NCI-H526 (cell line): ENCODE results near the gene ABTB1.
"Not testable (repeated sequence)": the region's sequence is repeated elsewhere in the genome, so short reads cannot be mapped to it uniquely, and the experiment has no call there.

Experiments used
- DNase-seq, 2 experiments: peaks; one replicate each; lab custom pipeline; 2025; lab: John Stamatoyannopoulos, UW

Gene ABTB1

DNA sequence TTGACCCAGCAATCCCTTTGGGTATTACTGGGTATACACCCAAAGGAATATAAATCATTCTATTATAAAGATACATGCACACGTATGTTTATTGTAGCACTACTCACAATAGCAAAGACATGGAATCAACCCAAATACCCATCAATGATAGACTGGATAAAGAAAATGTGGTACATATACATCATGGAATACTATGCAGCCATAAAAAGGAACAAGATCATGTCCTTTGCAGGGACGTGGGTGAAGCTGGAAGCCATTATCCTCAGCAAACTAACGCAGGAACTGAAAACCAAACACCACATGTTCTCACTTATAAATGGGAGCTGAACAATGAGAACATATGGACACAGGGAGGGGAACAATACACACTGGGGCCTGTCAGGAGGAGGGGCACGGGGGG lies 32.1 kb downstream of the ABTB1 start:
- not testable (repeated sequence) for DNase-seq

- no peak for DNase-seq
Observed at GRCh38 chr3:127706312-127706711, 33.6 kb downstream of the ABTB1 start.

GRCh38 chr3:127706785-127707351 lies 34.1 kb downstream of the ABTB1 start:
- DNase-seq = no peak

- DNase-seq = no peak
Observed at GRCh38 chr3:127707851-127708411, 35.2 kb downstream of the ABTB1 start.

DNA sequence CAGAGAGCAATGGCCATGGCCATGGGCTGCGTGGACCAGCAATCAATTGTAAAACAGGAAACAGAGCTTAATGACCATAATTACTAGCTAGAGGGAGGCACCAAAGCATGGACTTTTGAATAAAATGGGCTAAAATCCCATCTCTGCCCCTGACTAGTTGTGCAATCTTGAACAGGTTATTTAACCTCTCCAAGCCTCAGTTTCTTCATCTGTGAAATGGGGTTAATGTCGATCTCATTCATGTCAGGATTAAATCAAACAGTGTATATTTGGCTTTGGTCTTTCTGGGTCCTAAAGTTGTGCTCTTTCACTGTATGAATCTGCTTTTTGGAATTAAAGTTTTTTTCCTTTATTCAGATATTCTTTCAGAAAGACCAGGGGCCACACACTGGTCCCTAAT lies 36.1 kb downstream of the ABTB1 start:
- DNase-seq = no peak

DNA sequence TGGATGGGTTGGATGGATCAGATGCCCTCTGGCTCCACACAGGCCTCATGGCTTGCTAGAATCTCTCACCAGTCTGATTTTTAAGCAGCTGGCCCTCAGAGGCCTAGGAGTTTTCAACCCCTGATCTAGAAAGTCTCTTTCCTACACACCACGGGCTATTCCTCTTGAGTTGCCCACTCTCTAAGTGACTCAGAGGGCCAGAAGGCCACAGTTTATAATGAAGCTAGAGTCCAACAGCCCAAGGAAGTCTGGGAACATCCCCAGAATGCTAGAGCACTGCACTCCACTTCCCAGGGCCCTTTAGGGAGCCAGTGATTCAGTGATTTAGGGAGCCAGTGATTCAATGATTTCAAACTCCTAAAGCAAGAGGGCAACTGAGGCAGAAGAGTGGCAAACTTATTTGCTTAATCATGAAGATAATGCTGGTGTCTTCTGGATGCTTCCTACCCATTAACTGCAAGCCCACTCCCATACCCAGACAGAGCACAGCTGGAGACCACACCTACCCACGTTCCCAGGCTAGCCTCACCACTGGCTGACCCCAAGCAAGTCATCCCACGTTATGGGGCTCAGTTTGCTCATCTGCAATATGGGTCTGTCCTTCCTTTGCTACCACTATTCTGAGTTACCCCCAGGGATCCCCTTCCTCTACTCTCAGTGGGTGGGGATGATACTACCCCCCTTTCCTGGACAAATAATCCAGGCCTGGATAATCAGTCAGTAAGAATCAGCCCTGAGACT lies 36.7 kb downstream of the ABTB1 start:
- no peak for DNase-seq

DNA sequence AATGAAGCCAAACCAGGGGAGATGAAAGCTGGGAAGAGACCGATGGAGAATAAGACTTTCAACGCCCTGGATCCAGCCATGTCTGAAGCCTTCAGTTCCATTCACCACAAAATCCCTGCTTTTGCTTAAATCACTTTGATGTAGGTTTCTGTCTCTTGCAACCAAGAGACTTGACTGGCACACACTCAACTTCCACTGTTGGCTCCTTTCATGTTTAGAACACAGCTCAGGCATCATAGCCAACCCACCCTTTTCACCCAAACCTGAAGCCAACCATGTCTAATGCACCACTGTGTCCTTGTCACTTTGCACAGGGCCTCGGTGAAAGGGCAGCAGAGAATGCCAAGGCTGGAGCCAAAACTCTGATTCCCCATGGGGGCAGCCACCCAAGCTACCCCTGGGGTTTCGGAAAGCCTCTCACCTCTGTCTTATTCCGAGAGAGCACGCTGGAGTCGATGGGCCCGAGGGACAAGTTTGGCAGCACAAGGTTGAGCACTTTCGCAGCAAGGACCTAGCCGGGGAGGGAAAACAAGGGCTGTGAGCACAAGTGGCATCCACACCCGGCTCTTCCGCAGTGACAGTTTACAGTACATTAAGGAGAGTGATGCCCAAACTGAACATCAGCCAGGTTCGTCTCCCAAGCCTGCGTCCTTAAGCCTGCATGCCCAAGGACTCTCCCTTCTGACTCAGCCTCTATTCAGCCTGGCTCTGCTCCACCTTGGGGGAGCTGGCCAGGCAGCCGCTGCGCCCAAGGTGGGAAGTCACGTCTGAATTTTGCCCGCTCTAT lies 37.6 kb downstream of the ABTB1 start:
- no peak for DNase-seq

- no peak for DNase-seq
Observed at GRCh38 chr3:127711021-127711695, 38.4 kb downstream of the ABTB1 start.

- no peak for DNase-seq
Observed at GRCh38 chr3:127711896-127712295, 39.1 kb downstream of the ABTB1 start.

- DNase-seq = no peak
Observed at GRCh38 chr3:127712461-127712860, 39.7 kb downstream of the ABTB1 start.

- DNase-seq = no peak
Observed at GRCh38 chr3:127712881-127713771, 40.4 kb downstream of the ABTB1 start.

DNA sequence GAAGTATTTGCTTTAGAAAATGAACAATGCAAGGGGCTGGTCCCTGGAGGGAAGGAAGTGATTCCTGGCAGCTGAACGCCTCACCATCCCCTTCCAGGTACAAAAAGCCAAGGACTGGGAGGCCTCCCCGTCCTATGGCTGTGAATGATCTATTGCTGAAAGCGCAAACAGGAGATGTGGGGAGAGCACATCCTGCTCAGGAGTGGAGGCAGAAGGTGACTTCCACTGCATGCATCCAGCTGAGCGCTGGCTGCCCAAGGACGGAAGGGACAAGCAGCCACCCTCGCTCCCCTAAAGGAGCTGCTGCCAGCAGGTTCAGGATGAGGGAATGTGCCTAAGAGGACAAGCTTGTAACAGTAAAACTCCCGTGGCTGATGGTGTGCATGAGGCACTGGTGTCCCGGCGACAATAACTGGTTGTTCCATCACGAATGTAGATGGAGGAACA lies 41.4 kb downstream of the ABTB1 start:
- no peak for DNase-seq

GRCh38 chr3:127714866-127715265 lies 42.1 kb downstream of the ABTB1 start:
- no peak for DNase-seq

- DNase-seq = peak in 1 of 2 experiments; percentile 55
Observed at GRCh38 chr3:127715532-127715931, 42.8 kb downstream of the ABTB1 start.

GRCh38 chr3:127716384-127716783 lies 43.6 kb downstream of the ABTB1 start:
- no peak for DNase-seq

- DNase-seq = no peak
Observed at GRCh38 chr3:127717357-127718244, 44.8 kb downstream of the ABTB1 start.

- DNase-seq = no peak
Observed at GRCh38 chr3:127718245-127718915, 45.6 kb downstream of the ABTB1 start.

GRCh38 chr3:127718916-127719290 lies 46.2 kb downstream of the ABTB1 start:
- no peak for DNase-seq

DNA sequence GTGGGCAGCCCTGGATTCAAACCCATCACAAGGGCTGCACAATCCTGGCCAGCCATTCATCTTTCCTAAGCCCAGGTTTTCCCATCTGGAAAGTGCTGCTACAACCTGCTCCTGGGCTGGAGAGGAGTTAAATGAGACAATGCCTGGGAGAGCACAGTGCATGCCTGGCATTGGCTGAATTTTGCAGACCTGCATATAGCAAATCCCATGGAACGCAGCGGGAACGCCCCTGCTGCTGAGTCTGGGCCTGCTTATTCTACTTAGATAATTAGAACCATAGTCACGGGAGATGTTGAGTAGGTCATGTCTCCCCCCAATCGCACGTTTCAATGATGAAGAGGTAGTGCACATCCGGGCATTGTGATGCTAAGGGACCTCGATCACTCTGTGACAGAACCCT lies 46.6 kb downstream of the ABTB1 start:
- no peak for DNase-seq
